Kidney (tissue), 14 donors: ENCODE data around the gene NUMB. TPM values are rescaled to one million over a fixed set of nuclear protein-coding genes. Genes with fewer than 3 reads are reported as not detected.
"Not testable (repeated sequence)": the region's sequence is repeated elsewhere in the genome, so short reads cannot be mapped to it uniquely, and the experiment has no call there.

Experiments used
- DNase-seq, 5 donors: peaks; one replicate each; pipeline ENCODE4 v3.0.0-alpha.2; 2013 to 2020
- FAIRE-seq: peaks from 2 replicates; lab custom pipeline; 2012; peaks lifted over from hg19 to GRCh38; lab: Jason Lieb, UNC
- H3K27ac ChIP-seq, 2 donors: one replicate each; pipeline ENCODE4 v1.7.0; 2013; ENCODE audit warnings: low read depth in 2 of 2, low read length in 2 of 2, inconsistent platforms in 1 of 2
- H3K27me3 ChIP-seq: one replicate; pipeline ENCODE4 v1.7.1; 2013; ENCODE audit warnings: low read length, inconsistent platforms; ENCODE audit not compliant: control insufficient read depth, insufficient read depth
- H3K36me3 ChIP-seq, 3 donors: one replicate each; pipeline versions ENCODE4 v1.7.0 to v1.7.1; 2013; ENCODE audit warnings: low read length in 3 of 3, control low read depth in 1 of 3, inconsistent platforms in 1 of 3; ENCODE audit not compliant: insufficient read depth in 3 of 3, control insufficient read depth in 2 of 3
- H3K4me1 ChIP-seq, 3 donors: one replicate each; pipeline versions ENCODE4 v1.7.0 to v1.7.1; 2013; ENCODE audit warnings: low read length in 3 of 3, inconsistent platforms in 1 of 3, low read depth in 1 of 3; ENCODE audit not compliant: control insufficient read depth in 2 of 3, insufficient read depth in 2 of 3
- H3K4me3 ChIP-seq, 3 donors: one replicate each; pipeline versions ENCODE4 v1.7.0 to v1.8.1; 2013; ENCODE audit warnings: low read length in 3 of 3, control low read depth in 1 of 3, inconsistent platforms in 1 of 3
- H3K9ac ChIP-seq, 3 donors: one replicate each; pipeline versions ENCODE4 v1.7.0 to v1.7.1; 2013; ENCODE audit warnings: low read length in 3 of 3, control low read depth in 1 of 3, inconsistent platforms in 1 of 3
- H3K9me3 ChIP-seq, 3 donors: one replicate each; pipeline versions ENCODE4 v1.7.0 to v1.7.1; 2013; ENCODE audit warnings: low read length in 3 of 3, control low read depth in 1 of 3, inconsistent platforms in 1 of 3; ENCODE audit not compliant: control insufficient read depth in 2 of 3, insufficient read depth in 1 of 3
- CTCF ChIP-seq: IDR thresholded peaks from 3 replicates; pipeline ENCODE4 v1.5.1; 2012; ENCODE audit warnings: mild to moderate bottlenecking, moderate library complexity, borderline replicate concordance; ENCODE audit not compliant: insufficient read depth; ENCODE audit errors: extremely low read depth
- intact Hi-C: fragments of 100-400 bp; cut with DNase I; formaldehyde crosslinking; loops from one replicate; pipeline ENCODE4 v1.11.1; 2022
- polyA plus RNA-seq: library from polyadenylated mRNA; stranded (reverse); fragments of 350-450 nt; fragmentation: Illumina TruSeq; extraction: RNeasy Lipid Tissue Mini Kit (QIAGEN cat#74804); gene quantifications from one replicate; pipeline ENCODE4 v1.2.3, GENCODE V29; 2014; ENCODE audit warnings: low read depth, low replicate concordance; ENCODE audit not compliant: insufficient read depth
- total RNA-seq: library from RNA; stranded (reverse); fragmentation: NEBNext Ultra II Directional; extraction: Animal tissue kit (Norgen Biotek cat#: 25700); gene quantifications from one replicate; pipeline ENCODE4 v1.2.1, GENCODE V29; 2021
- donor health status: control.
- donor health status: control.
- donor health status: control.
- donor health status: control.
- donor health status: control.
- donor health status: DM: yes; HTN: yes; CAD: no.
- donor health status: Normal renal cell carcinoma (clear cell type).

Gene NUMB
- total and polyA plus RNA-seq, 2 donors from 2014 or later, result 42.4 to 104 TPM

DNA sequence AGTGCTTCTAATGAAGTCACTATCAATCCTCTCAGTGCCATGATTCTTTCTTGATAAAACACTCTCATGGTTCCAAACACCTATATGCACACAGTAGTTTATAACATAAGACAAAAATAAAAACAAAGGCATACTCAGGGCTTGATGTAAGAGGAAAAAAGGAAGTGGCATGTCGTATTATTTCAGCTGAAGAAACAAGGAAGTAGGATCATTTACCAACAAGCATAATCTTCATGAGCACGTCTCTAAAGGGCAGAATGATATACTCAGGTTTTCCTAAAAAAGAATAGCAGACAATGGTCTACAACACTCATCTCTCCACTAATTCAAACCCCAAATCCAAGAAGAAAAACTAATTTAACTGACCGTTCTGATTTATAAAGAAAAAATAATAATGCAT is 33.9 kb downstream of the NUMB start:
- Histone ChIP-seq H3K9ac (no peak overlapping the region), H3K4me1 (peaks cover 0 to 16% (median 8%) of the 10 kb centered on the region in 3 donors), H3K4me3 (no peak overlapping the region), H3K27ac (peak overlapping the region in 1 of 2 donors; percentile 16), H3K36me3 (no peaks in the 10 kb centered on the region), H3K9me3 (no peaks in the 10 kb centered on the region), H3K27me3 (no peaks in the 10 kb centered on the region)
- no peak for FAIRE-seq
- intact Hi-C loops, result no loop called here
- DNase-seq, result peak in 1 of 5 donors; percentile 16
- TF ChIP-seq CTCF, result no peak

DNA sequence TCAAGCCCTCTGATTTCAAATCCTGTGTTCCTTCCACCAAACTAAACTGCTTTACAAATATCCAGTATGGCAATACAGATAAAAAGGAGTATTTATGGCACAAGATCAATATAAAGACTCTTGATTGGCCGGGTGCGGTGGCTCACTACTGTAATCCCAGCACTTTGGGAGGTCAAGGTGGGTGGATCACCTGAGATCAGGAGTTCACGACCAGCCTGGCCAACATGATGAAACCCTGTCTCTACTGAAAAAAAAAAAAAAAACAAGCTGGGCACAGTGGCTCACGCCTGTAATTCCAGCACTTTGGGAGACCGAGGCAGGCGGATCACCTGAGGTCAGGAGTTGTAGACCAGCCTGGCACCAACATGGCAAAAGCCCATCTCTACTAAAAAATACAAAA is 35.3 kb downstream of the NUMB start:
- H3K36me3 ChIP-seq, intact Hi-C loops, H3K27me3 ChIP-seq, H3K9ac ChIP-seq, H3K27ac ChIP-seq, FAIRE-seq, H3K4me3 ChIP-seq, H3K9me3 ChIP-seq, DNase-seq: not testable (repeated sequence)
- peaks cover 0 to 16% (median 8%) of the 10 kb centered on the region in 3 donors for H3K4me1 ChIP-seq

- TF ChIP-seq CTCF, result no peak
- Histone ChIP-seq H3K4me3 (no peak overlapping the region), H3K9ac (no peak overlapping the region), H3K9me3 (no peaks in the 10 kb centered on the region), H3K36me3 (no peaks in the 10 kb centered on the region), H3K27me3 (no peaks in the 10 kb centered on the region), H3K4me1 (peaks cover 0 to 15% (median 8%) of the 10 kb centered on the region in 3 donors), H3K27ac (no peak overlapping the region)
- DNase-seq (peak in 1 of 5 donors; percentile 11), FAIRE-seq (no peak)
- intact Hi-C loops, result no loop called here
These were observed 35.8 kb downstream of the NUMB start for GRCh38 chr14:73422515-73422914.

DNA sequence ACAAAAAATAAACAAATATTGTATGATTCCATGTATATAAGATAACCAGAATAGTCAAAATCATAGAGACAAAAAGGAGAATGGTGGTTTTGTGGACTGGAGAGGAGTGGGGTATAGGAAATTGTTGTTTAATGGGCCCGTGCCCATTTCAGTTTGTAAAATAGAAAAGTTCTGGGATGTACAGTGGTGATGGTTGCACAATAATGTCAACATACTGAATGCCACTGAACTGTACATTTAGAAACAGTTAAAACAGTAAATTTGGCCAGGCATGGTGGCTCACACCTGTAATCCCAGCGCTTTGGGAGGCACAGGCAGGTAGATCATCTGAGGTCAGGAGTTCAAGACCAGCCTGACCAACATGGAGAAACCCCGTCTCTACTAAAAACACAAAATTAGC is 40.1 kb downstream of the NUMB start:
- Histone ChIP-seq H3K36me3 (peaks cover 0 to 2% (median 0%) of the 10 kb centered on the region in 3 donors), H3K4me1 (peaks cover 0 to 3% (median 0%) of the 10 kb centered on the region in 3 donors), H3K9me3 (no peaks in the 10 kb centered on the region), H3K27ac (no peak overlapping the region), H3K4me3 (no peak overlapping the region), H3K27me3 (no peaks in the 10 kb centered on the region), H3K9ac (no peak overlapping the region)
- FAIRE-seq, result no peak
- DNase-seq, result no peak
- TF ChIP-seq CTCF, result no peak
- intact Hi-C loops, result no loop called here

DNA sequence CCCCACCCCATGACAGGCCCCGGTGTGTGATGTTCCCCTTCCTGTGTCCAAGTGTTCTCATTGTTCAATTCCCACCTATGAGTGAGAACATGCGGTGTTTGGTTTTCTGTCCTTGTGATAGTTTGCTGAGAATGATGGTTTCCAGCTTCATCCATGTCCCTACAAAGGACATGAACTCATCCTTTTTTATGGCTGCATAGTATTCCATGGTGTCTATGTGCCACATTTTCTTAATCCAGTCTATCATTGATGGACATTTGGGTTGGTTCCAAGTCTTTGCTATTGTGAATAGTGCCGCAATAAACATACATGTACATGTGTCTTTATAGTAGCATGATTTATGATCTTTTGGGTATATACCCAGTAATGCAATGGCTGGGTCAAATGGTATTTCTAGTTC is 52.1 kb downstream of the NUMB start:
- intact Hi-C loops, H3K9ac ChIP-seq, H3K36me3 ChIP-seq, FAIRE-seq, DNase-seq, H3K27me3 ChIP-seq, H3K4me1 ChIP-seq, H3K27ac ChIP-seq, H3K9me3 ChIP-seq, H3K4me3 ChIP-seq: not testable (repeated sequence)
